A549 (cell line): ENCODE measurements around the gene CBLN1. TPM values are rescaled to one million over a fixed set of nuclear protein-coding genes. Genes with fewer than 3 reads are reported as not detected.

Experiments
- ATAC-seq, 2 experiments: fragments of 200-7000 bp in 1 of 2; fragments of >200 bp in 1 of 2; cut with Nextera tagmentation in 1 of 2; cut with Tn5 transposase in 1 of 2; 3 replicates each; pipeline versions ENCODE4 v1.8.0 to v1.9.1; 2018 to 2020; ENCODE audit warnings: mild to moderate bottlenecking in 1 of 2, moderate library complexity in 1 of 2
- CTCF ChIA-PET: fragments of 300-600 bp; sonication (Branson Sonifier 250); formaldehyde crosslinking; extraction: SDS; loops from one replicate; lab custom pipeline; 2021; ENCODE audit warnings: antibody characterized with exemption, inconsistent platforms; lab: Yijun Ruan, JAX
- POLR2A ChIA-PET: fragments of 350-600 bp; formaldehyde crosslinking; extraction: SDS; loops from one replicate; lab custom pipeline; 2021; ENCODE audit warnings: antibody characterized with exemption, inconsistent platforms; lab: Yijun Ruan, JAX
- DNase-seq, 2 experiments: peaks; one replicate each; pipeline versions ENCODE4 v3.0.0 to v3.0.0-alpha.2; 2011 to 2016; ENCODE audit warnings: low read depth in 1 of 2, low spot score in 1 of 2
- FAIRE-seq: peaks from 2 replicates; lab custom pipeline; 2011; peaks lifted over from hg19 to GRCh38; lab: Jason Lieb, UNC
- H3K27ac ChIP-seq, 2 experiments: fragments of >200 bp; sonication (Bioruptor Twin); formaldehyde crosslinking; 3 replicates each; pipeline ENCODE4 v1.5.1; 2016 to 2017
- H3K4me1 ChIP-seq: fragments of >200 bp; sonication (Bioruptor Twin); formaldehyde crosslinking; 3 replicates; pipeline ENCODE4 v1.6.1; 2016
- H3K4me2 ChIP-seq: fragments of >200 bp; sonication (Bioruptor Twin); formaldehyde crosslinking; 3 replicates; pipeline ENCODE4 v1.6.1; 2016
- H3K4me3 ChIP-seq: fragments of >200 bp; sonication (Bioruptor Twin); formaldehyde crosslinking; 3 replicates; pipeline ENCODE4 v1.5.1; 2016
- H3K9me3 ChIP-seq: fragments of >200 bp; sonication (Bioruptor Twin); formaldehyde crosslinking; 3 replicates; pipeline ENCODE4 v1.6.1; 2016
- BHLHE40 ChIP-seq: IDR thresholded peaks from 2 replicates; pipeline ENCODE4 v1.6.1; 2012; ENCODE audit warnings: low read depth, low read length, inconsistent platforms
- CBX8 ChIP-seq: fragments of 200-600 bp; sonication (generic); IDR thresholded peaks from 2 replicates; pipeline ENCODE4 v1.6.1; 2016
- CHD2 ChIP-seq: fragments of 150-350 bp; IDR thresholded peaks from 2 replicates; pipeline ENCODE4 v1.6.1; 2014; ENCODE audit warnings: low read length; ENCODE audit not compliant: partially characterized antibody
- ELK1 ChIP-seq: fragments of 150-350 bp; IDR thresholded peaks from 2 replicates; pipeline ENCODE4 v1.6.1; 2014; ENCODE audit warnings: low read depth, mild to moderate bottlenecking, low read length
- ESRRA ChIP-seq: fragments of 150-350 bp; IDR thresholded peaks from 2 replicates; pipeline ENCODE4 v1.6.1; 2014; ENCODE audit warnings: mild to moderate bottlenecking, low read length, borderline replicate concordance
- HDAC2 ChIP-seq: fragments of 200-600 bp; sonication (generic); IDR thresholded peaks from 2 replicates; pipeline ENCODE4 v1.6.1; 2016
- HMGXB4 ChIP-seq: fragments of 250-450 bp; sonication (Bioruptor Pico); IDR thresholded peaks from 2 replicates; pipeline ENCODE4 v1.5.0; 2021; ENCODE audit warnings: mild to moderate bottlenecking, moderate library complexity, borderline replicate concordance
- HOXB13 ChIP-seq: fragments of 250-450 bp; sonication (Bioruptor Pico); IDR thresholded peaks from 2 replicates; pipeline ENCODE4 v1.5.0; 2020; ENCODE audit warnings: low read depth, mild to moderate bottlenecking, moderate library complexity
- KDM5A ChIP-seq: fragments of 200-600 bp; sonication (generic); IDR thresholded peaks from 2 replicates; pipeline ENCODE4 v1.6.1; 2016; ENCODE audit warnings: antibody characterized with exemption, mild to moderate bottlenecking
- MAFK ChIP-seq: fragments of 450-650 bp; IDR thresholded peaks from 2 replicates; pipeline ENCODE4 v1.6.1; 2014; ENCODE audit not compliant: partially characterized antibody
- MAX ChIP-seq: IDR thresholded peaks from 2 replicates; pipeline ENCODE4 v1.6.1; 2012
- NFE2L2 ChIP-seq: fragments of 150-350 bp; conservative IDR thresholded peaks from 2 replicates; pipeline ENCODE4 v1.6.1; 2014; ENCODE audit warnings: low read length
- PBX3 ChIP-seq: IDR thresholded peaks from 2 replicates; pipeline ENCODE4 v1.6.1; 2012
- POLR2A ChIP-seq: IDR thresholded peaks from 2 replicates; pipeline ENCODE4 v1.6.1; 2012; ENCODE audit warnings: mild to moderate bottlenecking, low read length
- REST ChIP-seq: fragments of 200-600 bp; sonication (generic); IDR thresholded peaks from 2 replicates; pipeline ENCODE4 v1.6.1; 2016; ENCODE audit warnings: antibody characterized with exemption, mild to moderate bottlenecking, moderate library complexity
- RFX5 ChIP-seq: fragments of 450-650 bp; IDR thresholded peaks from 2 replicates; pipeline ENCODE4 v1.7.1; 2014; ENCODE audit warnings: antibody characterized with exemption, mild to moderate bottlenecking, moderate library complexity
- RNF2 ChIP-seq: fragments of 200-600 bp; sonication (generic); IDR thresholded peaks from 2 replicates; pipeline ENCODE4 v1.6.1; 2016; ENCODE audit warnings: low read depth, mild to moderate bottlenecking, antibody characterized with exemption, moderate library complexity, borderline replicate concordance
- TFCP2L1 ChIP-seq: fragments of 250-450 bp; sonication (Bioruptor Pico); IDR thresholded peaks from 2 replicates; pipeline ENCODE4 v1.5.0; 2021; ENCODE audit warnings: mild to moderate bottlenecking
- TP53 ChIP-seq: fragments of 250-450 bp; sonication (Bioruptor Pico); IDR thresholded peaks from 2 replicates; pipeline ENCODE4 v1.5.0; 2021; ENCODE audit warnings: mild to moderate bottlenecking, moderate library complexity
- WGBS: methylation state at CpG from one replicate; pipeline ENCODE4 v1.1.6; 2017; ENCODE audit errors: missing lambda C conversion rate; 5-methylcytosine and 5-hydroxymethylcytosine counted together
- polyA plus RNA-seq, 4 experiments: library from polyadenylated mRNA; depleted of rRNA in 3 of 4; stranded (reverse); fragments of >200 nt; fragmentation: RNase III in 1 of 4; extraction: RNeasy Plus Mini Kit Qiagen cat#74134 plus additional on column Dnase treatment in 1 of 4; gene quantifications; 2 replicates in 3 of 4; 3 replicates in 1 of 4; pipeline ENCODE4 v1.2.3, GENCODE V29; 2011 to 2017

CBLN1 gene
- polyA plus RNA-seq, 2 of the 4 experiments (the other 2 are of a cell fraction): 0.04 TPM; not detected in 1

GRCh38 chr16:49275870-49276269 lies 5.8 kb downstream of the CBLN1 start:
- Histone ChIP-seq H3K4me1 (no peaks in the 10 kb centered on the region), H3K4me3 (no peak overlapping the region), H3K27ac (no peak overlapping the region), H3K9me3 (no peaks in the 10 kb centered on the region), H3K4me2 (no peak overlapping the region)
- no peak for ATAC-seq
- no peak for TF ChIP-seq TFCP2L1 (CRISPR knock-in tag)
- TF ChIP-seq RFX5: no peak
- TF ChIP-seq TP53: no peak
- no peak for TF ChIP-seq HMGXB4 (CRISPR knock-in tag)
- no peak for TF ChIP-seq HOXB13
- TF ChIP-seq BHLHE40: no peak
- TF ChIP-seq MAX: no peak
- no peak for TF ChIP-seq ELK1
- TF ChIP-seq KDM5A: no peak
- no peak for TF ChIP-seq HDAC2
- no peak for TF ChIP-seq CBX8
- no peak for TF ChIP-seq ESRRA
- TF ChIP-seq NFE2L2: no peak
- TF ChIP-seq MAFK: no peak
- TF ChIP-seq PBX3: no peak
- no peak for TF ChIP-seq CHD2
- no peak for TF ChIP-seq REST
- ChIA-PET CTCF (no interaction called here), POLR2A (no interaction called here)
- no peak for FAIRE-seq
- WGBS: 0% methylated on average over 2 of the region's 5 CpGs
- DNase-seq: no peak

GRCh38 chr16:49275050-49275730 lies 6.4 kb downstream of the CBLN1 start:
- FAIRE-seq: no peak
- WGBS: 17% methylated on average over 10 of the region's 34 CpGs
- H3K27ac ChIP-seq: no peak overlapping the region
- no peak overlapping the region for H3K4me2 ChIP-seq
- no peaks in the 10 kb centered on the region for H3K4me1 ChIP-seq
- no peak for DNase-seq
- TF ChIP-seq RNF2 (no peak), POLR2A (no peak)
- no peak overlapping the region for H3K4me3 ChIP-seq
- ChIA-PET CTCF (no interaction called here), POLR2A (no interaction called here)
- no peaks in the 10 kb centered on the region for H3K9me3 ChIP-seq
- no peak for ATAC-seq
